Astrocyte (in vitro differentiated cells and primary cell): ENCODE data around the gene ATP6V0E1.

Experiments
- CTCF ChIP-seq: IDR thresholded peaks from 2 replicates; pipeline ENCODE4 v1.5.1; 2011; ENCODE audit warnings: low read depth, mild to moderate bottlenecking, inconsistent platforms, low read length, moderate library complexity; ENCODE audit not compliant: insufficient read depth
- EZH2 ChIP-seq: IDR thresholded peaks from 2 replicates; pipeline ENCODE4 v1.6.1; 2012; ENCODE audit warnings: mild to moderate bottlenecking, low read length, inconsistent platforms; ENCODE audit not compliant: insufficient read depth

GRCh38 chr5:173018358-173018757 lies 34.8 kb downstream of the ATP6V0E1 start:
- TF ChIP-seq EZH2, result no peak
- TF ChIP-seq CTCF, result no peak
